Adrenal gland (tissue), 5 donors: ENCODE data around the gene FCGR1A.
"Not testable (repeated sequence)": the region's sequence is repeated elsewhere in the genome, so short reads cannot be mapped to it uniquely, and the experiment has no call there.

ENCODE experiments used
- POLR2A ChIP-seq, 2 donors: fragments of 450-650 bp; IDR thresholded peaks; one replicate each; pipeline ENCODE4 v1.6.1; 2017; ENCODE audit warnings: antibody characterized with exemption in 2 of 2, mild to moderate bottlenecking in 2 of 2, moderate library complexity in 1 of 2
- TF ChIP-seq, protein P1 (sequence below), 6 experiments: fragments of 450-650 bp in 4 of 6; fragments of 200-600 bp in 2 of 6; sonication (generic) in 1 of 6; IDR thresholded peaks; 1 replicate in 5 of 6; 2 replicates in 1 of 6; pipeline versions ENCODE4 v1.5.1 to v1.8.0; 2016 to 2021; ENCODE audit warnings: antibody characterized with exemption in 6 of 6, mild to moderate bottlenecking in 2 of 6, moderate library complexity in 1 of 6
- donor health status: DM: no; HTN: no; CAD: no.

DNA sequence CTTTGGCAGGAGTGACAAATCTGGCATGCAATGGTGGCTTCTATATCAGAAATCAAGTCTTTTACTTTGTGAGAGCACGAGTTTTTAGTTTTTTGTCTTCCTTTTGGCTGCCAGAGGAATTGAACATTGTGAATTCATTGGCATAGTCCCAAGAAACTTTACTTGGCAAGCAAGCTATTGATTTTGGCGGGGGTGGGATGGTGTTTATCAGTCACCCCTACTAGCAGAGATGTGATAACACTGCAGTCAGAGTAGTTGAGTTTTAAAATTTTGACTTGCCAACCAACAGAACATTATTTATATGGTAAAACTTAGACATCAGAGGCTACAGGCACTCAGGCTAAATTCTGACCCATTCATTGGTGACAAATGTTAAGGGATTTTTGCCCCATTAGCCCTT is 31.9 kb upstream of the FCGR1A start:
- TF ChIP-seq, protein P1, sequence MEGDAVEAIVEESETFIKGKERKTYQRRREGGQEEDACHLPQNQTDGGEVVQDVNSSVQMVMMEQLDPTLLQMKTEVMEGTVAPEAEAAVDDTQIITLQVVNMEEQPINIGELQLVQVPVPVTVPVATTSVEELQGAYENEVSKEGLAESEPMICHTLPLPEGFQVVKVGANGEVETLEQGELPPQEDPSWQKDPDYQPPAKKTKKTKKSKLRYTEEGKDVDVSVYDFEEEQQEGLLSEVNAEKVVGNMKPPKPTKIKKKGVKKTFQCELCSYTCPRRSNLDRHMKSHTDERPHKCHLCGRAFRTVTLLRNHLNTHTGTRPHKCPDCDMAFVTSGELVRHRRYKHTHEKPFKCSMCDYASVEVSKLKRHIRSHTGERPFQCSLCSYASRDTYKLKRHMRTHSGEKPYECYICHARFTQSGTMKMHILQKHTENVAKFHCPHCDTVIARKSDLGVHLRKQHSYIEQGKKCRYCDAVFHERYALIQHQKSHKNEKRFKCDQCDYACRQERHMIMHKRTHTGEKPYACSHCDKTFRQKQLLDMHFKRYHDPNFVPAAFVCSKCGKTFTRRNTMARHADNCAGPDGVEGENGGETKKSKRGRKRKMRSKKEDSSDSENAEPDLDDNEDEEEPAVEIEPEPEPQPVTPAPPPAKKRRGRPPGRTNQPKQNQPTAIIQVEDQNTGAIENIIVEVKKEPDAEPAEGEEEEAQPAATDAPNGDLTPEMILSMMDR (IDR thresholded peaks at IDR 0.05) = not testable (repeated sequence)
- TF ChIP-seq POLR2A (IDR thresholded peaks at IDR 0.05) = not testable (repeated sequence)
